Smooth muscle cell (in vitro differentiated cells): Measurements from ENCODE around the gene ATP5MG. TPM values are rescaled to one million over a fixed set of nuclear protein-coding genes. Genes with fewer than 3 reads are reported as not detected.

Source experiments
- DNase-seq: peaks from one replicate; lab custom pipeline; 2025; ENCODE audit not compliant: unreplicated experiment; lab: John Stamatoyannopoulos, UW
- H2AFZ ChIP-seq: fragments of 200-600 bp; sonication (generic); 2 replicates; pipeline ENCODE4 v1.6.0; 2016; ENCODE audit warnings: antibody characterized with exemption, low read depth, mild to moderate bottlenecking
- H3F3A ChIP-seq: fragments of 200-600 bp; sonication (generic); 2 replicates; pipeline ENCODE4 v1.6.0; 2017; ENCODE audit warnings: antibody characterized with exemption, low read depth
- H3K27ac ChIP-seq: fragments of 200-600 bp; sonication (generic); 2 replicates; pipeline ENCODE4 v1.5.1; 2016; ENCODE audit warnings: low read depth, mild to moderate bottlenecking
- H3K27me3 ChIP-seq: fragments of 200-600 bp; sonication (generic); 2 replicates; pipeline ENCODE4 v1.6.1; 2016; ENCODE audit warnings: low read depth, mild to moderate bottlenecking
- H3K36me3 ChIP-seq: fragments of 200-600 bp; sonication (generic); 2 replicates; pipeline ENCODE4 v1.5.1; 2016; ENCODE audit warnings: low read depth
- H3K4me1 ChIP-seq: fragments of 200-600 bp; sonication (generic); 2 replicates; pipeline ENCODE4 v1.5.1; 2016; ENCODE audit warnings: low read depth
- H3K4me2 ChIP-seq: fragments of 200-600 bp; sonication (generic); 2 replicates; pipeline ENCODE4 v1.6.0; 2016; ENCODE audit warnings: mild to moderate bottlenecking
- H3K4me3 ChIP-seq: fragments of 200-600 bp; sonication (generic); 2 replicates; pipeline ENCODE4 v1.5.1; 2016; ENCODE audit warnings: mild to moderate bottlenecking
- H3K79me2 ChIP-seq: fragments of 200-600 bp; sonication (generic); 2 replicates; pipeline ENCODE4 v1.6.0; 2016; ENCODE audit warnings: low read depth, mild to moderate bottlenecking
- H3K9ac ChIP-seq: fragments of 200-600 bp; sonication (generic); 2 replicates; pipeline ENCODE4 v1.6.0; 2016; ENCODE audit warnings: low read depth
- H3K9me3 ChIP-seq: fragments of 200-600 bp; sonication (generic); replicated peaks from 2 replicates; pipeline ENCODE4 v1.5.1; 2016; ENCODE audit warnings: low read depth
- H4K20me1 ChIP-seq: fragments of 200-600 bp; sonication (generic); 2 replicates; pipeline ENCODE4 v1.6.0; 2016; ENCODE audit warnings: low read depth
- WGBS: methylation state at CpG from one replicate; pipeline ENCODE4 v1.1.7; 2016; ENCODE audit warnings: low lambda C conversion rate; 5-methylcytosine and 5-hydroxymethylcytosine counted together
- polyA plus RNA-seq: library from polyadenylated mRNA; unstranded; fragments of >200 nt; fragmentation: Nextera tagmentation; extraction: Ambion mirVana; gene quantifications from 2 replicates; pipeline ENCODE4 v1.2.1, GENCODE V29; 2016
- total RNA-seq: library from RNA; depleted of rRNA; stranded (reverse); fragments of >200 nt; gene quantifications from 2 replicates; pipeline ENCODE4 v1.2.3, GENCODE V29; 2014
- TF ChIP-seq, protein P1 (sequence below): fragments of 200-600 bp; sonication (generic); IDR thresholded peaks from 2 replicates; pipeline ENCODE4 v1.5.1; 2017; ENCODE audit warnings: borderline replicate concordance, mild to moderate bottlenecking, antibody characterized with exemption; ENCODE audit not compliant: insufficient read depth, poor library complexity, severe bottlenecking

ATP5MG gene
- total and polyA plus RNA-seq, 2 experiments from 2014 or later = 80.5 to 428 TPM

DNA sequence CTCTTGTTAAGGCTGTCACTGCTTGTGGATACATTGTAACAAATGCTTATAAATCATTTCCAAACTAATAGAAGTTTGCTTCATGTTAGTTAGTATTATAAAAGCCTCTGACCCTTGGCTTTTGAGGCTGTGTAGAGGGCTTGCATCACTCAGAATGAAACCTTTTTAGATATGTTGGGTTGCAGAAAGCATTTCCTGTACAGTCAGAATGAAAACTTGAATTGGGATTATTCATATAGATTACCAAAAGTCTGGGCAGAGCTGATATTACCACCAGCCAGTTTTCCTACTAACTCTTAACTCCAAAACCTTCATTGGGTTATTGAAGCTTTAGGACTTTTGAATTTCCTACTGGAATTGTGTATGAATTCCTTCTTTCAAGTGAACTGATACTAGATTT lies 46.9 kb downstream of the ATP5MG start:
- no peaks in the 10 kb centered on the region for H3K36me3 ChIP-seq
- DNase-seq = no peak
- H3K4me2 ChIP-seq = no peak overlapping the region
- TF ChIP-seq, protein P1, sequence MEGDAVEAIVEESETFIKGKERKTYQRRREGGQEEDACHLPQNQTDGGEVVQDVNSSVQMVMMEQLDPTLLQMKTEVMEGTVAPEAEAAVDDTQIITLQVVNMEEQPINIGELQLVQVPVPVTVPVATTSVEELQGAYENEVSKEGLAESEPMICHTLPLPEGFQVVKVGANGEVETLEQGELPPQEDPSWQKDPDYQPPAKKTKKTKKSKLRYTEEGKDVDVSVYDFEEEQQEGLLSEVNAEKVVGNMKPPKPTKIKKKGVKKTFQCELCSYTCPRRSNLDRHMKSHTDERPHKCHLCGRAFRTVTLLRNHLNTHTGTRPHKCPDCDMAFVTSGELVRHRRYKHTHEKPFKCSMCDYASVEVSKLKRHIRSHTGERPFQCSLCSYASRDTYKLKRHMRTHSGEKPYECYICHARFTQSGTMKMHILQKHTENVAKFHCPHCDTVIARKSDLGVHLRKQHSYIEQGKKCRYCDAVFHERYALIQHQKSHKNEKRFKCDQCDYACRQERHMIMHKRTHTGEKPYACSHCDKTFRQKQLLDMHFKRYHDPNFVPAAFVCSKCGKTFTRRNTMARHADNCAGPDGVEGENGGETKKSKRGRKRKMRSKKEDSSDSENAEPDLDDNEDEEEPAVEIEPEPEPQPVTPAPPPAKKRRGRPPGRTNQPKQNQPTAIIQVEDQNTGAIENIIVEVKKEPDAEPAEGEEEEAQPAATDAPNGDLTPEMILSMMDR = no peak
- H3K4me3 ChIP-seq = no peak overlapping the region
- no peak overlapping the region for H3K9ac ChIP-seq
- H3K27ac ChIP-seq = no peak overlapping the region
- no peaks in the 10 kb centered on the region for H3K9me3 ChIP-seq
- H2AFZ ChIP-seq = no peak overlapping the region
- peaks cover 100% of the 10 kb centered on the region for H3K79me2 ChIP-seq
- no peaks in the 10 kb centered on the region for H3K27me3 ChIP-seq
- no peaks in the 10 kb centered on the region for H3F3A ChIP-seq
- H3K4me1 ChIP-seq = no peaks in the 10 kb centered on the region
- H4K20me1 ChIP-seq = peaks cover 100% of the 10 kb centered on the region

DNA sequence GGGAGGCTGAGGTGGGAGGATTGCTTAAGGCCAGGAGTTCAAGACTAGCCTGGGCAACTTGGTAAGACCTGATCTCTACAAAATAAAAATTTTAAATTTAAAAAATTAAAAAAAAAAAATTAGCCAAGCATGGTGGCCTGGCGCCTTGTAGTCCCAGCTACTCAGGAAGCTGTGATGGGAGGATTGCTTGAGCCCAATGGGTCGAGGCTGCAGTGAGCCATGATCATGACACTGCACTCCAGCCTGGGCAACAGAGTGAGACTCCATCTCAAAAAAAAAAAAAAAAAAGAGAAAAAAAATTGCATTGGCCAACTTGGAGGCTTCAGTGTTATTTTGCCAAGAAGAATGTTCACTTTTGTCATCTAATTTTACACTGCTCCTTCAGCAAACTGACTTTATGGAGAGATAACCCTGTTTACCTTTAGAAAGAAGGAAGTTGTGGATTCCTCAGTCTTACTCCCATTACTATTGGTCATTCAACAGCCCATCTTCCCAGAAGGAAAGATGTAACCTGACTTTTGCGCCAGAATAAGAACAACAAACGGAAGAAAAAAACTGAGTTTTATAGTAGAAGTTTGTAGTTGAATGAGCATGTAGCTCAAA lies 48.0 kb downstream of the ATP5MG start:
- no peaks in the 10 kb centered on the region for H3K4me1 ChIP-seq

DNA sequence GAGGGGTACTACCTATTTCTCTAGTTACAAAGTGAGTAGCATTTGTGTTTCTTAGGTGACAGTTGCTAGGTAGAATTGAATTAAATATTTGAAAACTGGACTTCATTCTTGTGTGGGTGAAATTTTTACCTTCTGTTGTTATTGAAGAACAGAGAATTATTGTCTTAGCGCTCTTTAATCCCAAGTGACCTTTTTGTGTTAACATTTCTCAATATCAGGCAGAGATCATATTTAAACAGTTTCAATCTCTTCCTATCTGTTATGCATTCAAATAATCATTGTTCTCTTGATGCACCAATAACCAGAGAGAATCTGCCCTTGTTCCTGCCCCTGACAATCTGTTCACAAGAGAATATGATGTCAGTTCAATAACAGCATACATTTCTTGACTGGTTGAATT lies 49.0 kb downstream of the ATP5MG start:
- Histone ChIP-seq H2AFZ (no peak overlapping the region), H3K4me1 (no peaks in the 10 kb centered on the region), H3F3A (no peaks in the 10 kb centered on the region), H3K27ac (no peak overlapping the region), H3K36me3 (no peaks in the 10 kb centered on the region), H3K9me3 (no peaks in the 10 kb centered on the region), H3K79me2 (peaks cover 100% of the 10 kb centered on the region), H3K4me2 (no peak overlapping the region), H3K4me3 (no peak overlapping the region), H3K9ac (no peak overlapping the region), H3K27me3 (no peaks in the 10 kb centered on the region), H4K20me1 (peaks cover 100% of the 10 kb centered on the region)
- DNase-seq = no peak
- TF ChIP-seq, protein P1 = no peak
- WGBS = 95% methylated on average over 1 of the region's 1 CpG

More for the DNA sequence above, 48.0 kb downstream of the ATP5MG start:
- Histone ChIP-seq H3F3A (no peaks in the 10 kb centered on the region), H3K4me3 (no peak overlapping the region), H3K9me3 (no peaks in the 10 kb centered on the region), H2AFZ (no peak overlapping the region), H4K20me1 (peaks cover 100% of the 10 kb centered on the region), H3K9ac (no peak overlapping the region), H3K36me3 (no peaks in the 10 kb centered on the region), H3K27me3 (no peaks in the 10 kb centered on the region), H3K27ac (no peak overlapping the region), H3K4me2 (no peak overlapping the region), H3K79me2 (peaks cover 100% of the 10 kb centered on the region)
- WGBS = over 99% methylated on average over 4 of the region's 4 CpGs
- TF ChIP-seq, protein P1 = no peak
- DNase-seq = no peak

Other genes with a start within 250 kb of the ATP5MG start
- gene SCN4B, start 248.8 kb upstream of the ATP5MG start, total RNA-seq = not detected in 2 replicates
- not detected in 2 replicates for gene SCN4B, start 248.8 kb upstream of the ATP5MG start, polyA plus RNA-seq
- 0.13 and 0.40 TPM in 2 replicates for gene SCN2B, start 225.0 kb upstream of the ATP5MG start, total RNA-seq
- 0.22 and 0.31 TPM in 2 replicates for gene SCN2B, start 225.0 kb upstream of the ATP5MG start, polyA plus RNA-seq
- not detected in 2 replicates for gene JAML, start 176.6 kb upstream of the ATP5MG start, total RNA-seq
- not detected in 2 replicates for gene JAML, start 176.6 kb upstream of the ATP5MG start, polyA plus RNA-seq
- 7.7 and 9.0 TPM in 2 replicates for gene MPZL3, start 149.2 kb upstream of the ATP5MG start, total RNA-seq
- 1.7 and 5.4 TPM in 2 replicates for gene MPZL3, start 149.2 kb upstream of the ATP5MG start, polyA plus RNA-seq
- gene MPZL2, start 137.3 kb upstream of the ATP5MG start, total RNA-seq = 40.0 and 53.9 TPM in 2 replicates
- 5.5 and 21.6 TPM in 2 replicates for gene MPZL2, start 137.3 kb upstream of the ATP5MG start, polyA plus RNA-seq
- not detected in 2 replicates for gene CD3E, start 96.9 kb upstream of the ATP5MG start, total RNA-seq
- gene CD3E, start 96.9 kb upstream of the ATP5MG start, polyA plus RNA-seq = not detected in 2 replicates
- gene CD3D, start 58.9 kb upstream of the ATP5MG start, total RNA-seq = not detected in 2 replicates
- gene CD3D, start 58.9 kb upstream of the ATP5MG start, polyA plus RNA-seq = not detected in 2 replicates
- gene CD3G, start 57.3 kb upstream of the ATP5MG start, total RNA-seq = not detected in 2 replicates
- gene CD3G, start 57.3 kb upstream of the ATP5MG start, polyA plus RNA-seq = not detected in 2 replicates
- 52.4 and 62.1 TPM in 2 replicates for gene UBE4A, start 42.0 kb upstream of the ATP5MG start, total RNA-seq
- 17.3 and 17.6 TPM in 2 replicates for gene UBE4A, start 42.0 kb upstream of the ATP5MG start, polyA plus RNA-seq
- 26.6 and 27.8 TPM in 2 replicates for gene KMT2A, start 34.9 kb downstream of the ATP5MG start, total RNA-seq
- gene KMT2A, start 34.9 kb downstream of the ATP5MG start, polyA plus RNA-seq = 15.5 and 19.6 TPM in 2 replicates
- 4.6 TPM in 1 of 2 replicates, not detected in the other for gene TTC36, start 125.9 kb downstream of the ATP5MG start, total RNA-seq
- 0.31 and 1.5 TPM in 2 replicates for gene TTC36, start 125.9 kb downstream of the ATP5MG start, polyA plus RNA-seq
- 21.1 and 48.1 TPM in 2 replicates for gene TMEM25, start 129.6 kb downstream of the ATP5MG start, total RNA-seq
- 23.9 and 27.5 TPM in 2 replicates for gene TMEM25, start 129.6 kb downstream of the ATP5MG start, polyA plus RNA-seq
- 31.6 and 52.3 TPM in 2 replicates for gene IFT46, start 164.3 kb downstream of the ATP5MG start, total RNA-seq
- gene IFT46, start 164.3 kb downstream of the ATP5MG start, polyA plus RNA-seq = 11.9 and 12.8 TPM in 2 replicates
- gene ARCN1, start 170.8 kb downstream of the ATP5MG start, total RNA-seq = 314 and 331 TPM in 2 replicates
- 228 and 285 TPM in 2 replicates for gene ARCN1, start 170.8 kb downstream of the ATP5MG start, polyA plus RNA-seq
- 89.0 and 112 TPM in 2 replicates for gene PHLDB1, start 206.0 kb downstream of the ATP5MG start, total RNA-seq
- 86.0 and 103 TPM in 2 replicates for gene PHLDB1, start 206.0 kb downstream of the ATP5MG start, polyA plus RNA-seq